ENCODE results near the gene PFDN2.
"Not testable (repeated sequence)": the region's sequence is repeated elsewhere in the genome, so short reads cannot be mapped to it uniquely, and the experiment has no call there.

GRCh38 chr1:161115961-161116360 lies 1.9 kb downstream of the PFDN2 start:
- not testable (repeated sequence) for TF ChIP-seq POLR2A (IDR thresholded peaks at IDR 0.05; ENCODE audit: low read depth, low read length); CTCF (conservative IDR thresholded peaks at IDR 0.05; ENCODE audit: low read depth, low read length)
